AG10803 (cell line): ENCODE measurements around the gene GATA6.

ENCODE experiments used
- DNase-seq: peaks from one replicate; pipeline ENCODE4 v3.0.0; 2010; ENCODE audit warnings: low read depth
- H3K4me3 ChIP-seq: 2 replicates; pipeline ENCODE4 v1.5.1; 2011; ENCODE audit warnings: mild to moderate bottlenecking, low read length, control low read depth
- CTCF ChIP-seq: conservative IDR thresholded peaks from 2 replicates; pipeline ENCODE4 v1.5.1; 2011; ENCODE audit warnings: mild to moderate bottlenecking, low read length, control low read depth, inconsistent platforms

The GATA6 gene

GRCh38 chr18:22197668-22198067 lies 28.3 kb downstream of the GATA6 start:
- H3K4me3 ChIP-seq, result no peak overlapping the region
- TF ChIP-seq CTCF, result no peak
- DNase-seq, result no peak

GRCh38 chr18:22198163-22198562 lies 28.8 kb downstream of the GATA6 start:
- no peak for TF ChIP-seq CTCF
- H3K4me3 ChIP-seq, result no peak overlapping the region
- DNase-seq, result no peak

- TF ChIP-seq CTCF, result no peak
Measured at GRCh38 chr18:22199005-22199404, 29.6 kb downstream of the GATA6 start.

GRCh38 chr18:22200611-22201225 lies 31.3 kb downstream of the GATA6 start:
- no peak overlapping the region for H3K4me3 ChIP-seq
- TF ChIP-seq CTCF, result no peak
- no peak for DNase-seq

More at GRCh38 chr18:22199005-22199404, 29.6 kb downstream of the GATA6 start:
- DNase-seq, result no peak
- no peak overlapping the region for H3K4me3 ChIP-seq

GRCh38 chr18:22203035-22203434 lies 33.6 kb downstream of the GATA6 start:
- no peak for TF ChIP-seq CTCF

GRCh38 chr18:22203536-22204213 lies 34.3 kb downstream of the GATA6 start:
- no peak overlapping the region for H3K4me3 ChIP-seq
- TF ChIP-seq CTCF, result no peak
- DNase-seq, result no peak

More at GRCh38 chr18:22203035-22203434, 33.6 kb downstream of the GATA6 start:
- no peak overlapping the region for H3K4me3 ChIP-seq
- DNase-seq, result no peak

GRCh38 chr18:22204214-22204536 lies 34.8 kb downstream of the GATA6 start:
- TF ChIP-seq CTCF, result no peak
- H3K4me3 ChIP-seq, result no peak overlapping the region
- DNase-seq, result no peak
